GOT3 (cell line): ENCODE results near the gene ZMYM2.

Experiments
- DNase-seq: peaks from one replicate; lab custom pipeline; 2025; ENCODE audit warnings: mixed read lengths; lab: John Stamatoyannopoulos, UW

Gene ZMYM2

DNA sequence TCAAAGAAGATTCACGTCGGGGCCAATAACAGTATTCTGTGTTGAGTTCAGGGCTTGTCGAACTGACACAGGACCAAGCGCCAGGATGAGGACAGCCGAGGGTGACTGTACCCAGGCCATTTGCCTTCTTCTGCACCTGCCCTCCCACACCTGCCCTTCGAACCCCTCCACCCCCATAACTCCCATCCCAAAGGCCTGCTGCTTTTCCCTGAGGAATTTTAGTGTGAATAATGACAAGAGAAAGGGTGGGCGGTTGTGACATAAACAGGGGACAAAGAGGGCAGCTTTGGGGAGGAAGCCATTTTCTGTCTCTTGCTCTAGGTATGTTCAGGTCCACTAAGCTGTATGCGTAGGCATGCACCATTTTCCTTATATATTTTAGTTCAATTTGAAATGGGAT is 176.2 kb downstream of the ZMYM2 start:
- DNase-seq: no peak

DNA sequence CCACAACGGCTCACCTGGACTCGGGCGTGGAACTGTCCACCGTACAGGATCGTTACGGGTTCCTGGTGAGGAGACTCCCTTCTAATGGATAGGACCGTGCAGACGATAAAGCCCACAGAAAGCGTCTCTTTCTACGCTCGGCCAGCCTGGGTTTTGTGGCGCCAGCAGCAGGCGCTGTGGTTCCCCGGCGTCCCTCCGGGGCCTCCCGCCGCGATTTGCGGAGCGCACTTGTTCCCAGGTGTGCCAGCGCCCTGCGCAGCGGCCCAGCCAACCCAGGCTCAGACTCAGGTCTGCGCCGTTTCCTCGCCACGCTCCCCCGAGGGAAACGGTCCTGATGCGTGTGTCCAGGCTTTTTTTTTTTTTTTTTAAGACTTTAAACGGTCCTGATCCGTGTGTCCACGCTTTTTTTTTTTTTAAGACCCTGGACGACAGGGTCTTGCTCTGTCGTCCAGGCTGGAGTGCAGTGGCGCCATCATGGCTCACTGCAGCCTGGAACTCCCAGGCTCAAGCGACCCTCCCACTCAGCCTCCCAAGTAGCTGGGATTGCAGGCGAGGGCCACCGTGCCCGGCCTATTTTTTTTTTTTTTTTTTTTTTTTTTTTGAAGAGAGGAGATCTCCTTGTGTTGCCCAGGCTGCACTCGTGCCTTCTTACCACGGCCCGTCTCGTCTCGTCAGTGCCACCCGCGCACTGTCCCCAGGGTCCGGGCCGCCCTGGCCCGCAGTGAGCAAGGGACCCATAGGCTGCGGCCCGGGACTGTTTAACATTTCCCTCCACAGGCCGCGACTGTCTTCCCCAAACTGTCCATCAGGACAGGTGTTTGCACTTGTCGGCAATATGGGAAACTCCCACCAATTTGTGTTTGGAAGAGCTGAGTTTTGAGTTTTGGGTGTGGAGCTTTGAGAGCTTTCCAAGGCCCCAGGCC is 178.5 kb downstream of the ZMYM2 start:
- no peak for DNase-seq

DNA sequence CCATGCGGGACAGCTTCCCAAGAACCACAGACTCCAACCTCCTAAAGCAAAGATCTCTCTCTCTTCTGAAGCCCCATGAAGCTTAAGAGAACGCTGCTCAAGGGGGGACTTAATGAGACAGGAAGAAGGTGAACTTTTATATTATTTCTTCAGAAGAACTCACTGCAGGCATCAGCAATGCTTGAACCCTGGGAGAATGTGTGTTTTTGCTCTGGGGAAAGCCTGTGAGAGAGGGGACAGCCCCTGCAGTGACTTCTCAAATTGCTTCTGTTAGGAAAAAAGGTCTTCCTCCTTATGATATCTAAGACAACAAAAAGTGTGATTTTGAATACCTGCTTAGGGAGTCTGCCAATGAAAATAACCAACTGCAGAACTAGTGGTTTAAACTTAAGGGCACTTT is 179.3 kb downstream of the ZMYM2 start:
- DNase-seq: no peak

DNA sequence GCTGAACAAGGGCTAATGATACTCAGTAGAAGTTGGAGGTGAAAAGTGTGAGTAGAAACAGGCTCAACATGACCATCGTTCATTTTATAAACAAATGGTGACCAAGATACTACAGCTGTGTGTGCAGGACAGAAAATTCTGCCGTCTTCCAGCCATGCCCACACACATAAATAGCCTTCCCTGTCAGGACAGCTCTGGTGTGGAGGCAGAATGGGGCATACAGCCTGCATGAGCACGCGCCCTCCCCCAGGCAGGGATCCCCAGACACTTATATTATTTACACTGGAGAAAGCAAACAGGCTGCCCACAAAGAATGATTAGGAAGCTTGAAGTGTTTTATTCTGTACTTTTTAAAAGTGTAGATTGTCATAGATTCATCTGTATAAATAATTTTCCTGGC is 182.0 kb downstream of the ZMYM2 start:
- DNase-seq: no peak
